Non-pigmented ciliary epithelial cell (primary cell): ENCODE measurements around the gene RASGRP1.

Source experiments
- DNase-seq: peaks from one replicate; pipeline ENCODE4 v3.0.0-alpha.2; 2010; ENCODE audit warnings: low read depth

The RASGRP1 gene

GRCh38 chr15:38535491-38536200 lies 29.0 kb downstream of the RASGRP1 start:
- DNase-seq: no peak

DNA sequence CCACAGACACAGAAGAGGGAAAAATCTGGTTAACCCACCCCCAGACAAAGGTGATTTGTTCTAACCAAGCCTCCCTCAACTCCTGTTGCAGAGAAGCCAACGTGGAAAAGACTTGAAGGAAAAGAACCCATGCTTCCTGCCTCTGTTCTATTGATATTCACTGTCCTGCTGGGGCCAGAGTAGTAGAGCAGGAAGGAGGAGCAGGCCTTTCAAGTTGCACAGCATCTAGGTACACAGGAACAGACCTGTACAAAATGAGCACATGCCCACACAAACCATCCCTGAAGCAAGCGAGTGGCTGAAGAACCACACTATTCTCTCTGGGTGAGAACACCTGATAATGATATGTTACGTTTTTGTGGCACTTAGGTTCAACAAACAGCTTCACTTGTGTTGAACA lies 29.9 kb downstream of the RASGRP1 start:
- DNase-seq: no peak

DNA sequence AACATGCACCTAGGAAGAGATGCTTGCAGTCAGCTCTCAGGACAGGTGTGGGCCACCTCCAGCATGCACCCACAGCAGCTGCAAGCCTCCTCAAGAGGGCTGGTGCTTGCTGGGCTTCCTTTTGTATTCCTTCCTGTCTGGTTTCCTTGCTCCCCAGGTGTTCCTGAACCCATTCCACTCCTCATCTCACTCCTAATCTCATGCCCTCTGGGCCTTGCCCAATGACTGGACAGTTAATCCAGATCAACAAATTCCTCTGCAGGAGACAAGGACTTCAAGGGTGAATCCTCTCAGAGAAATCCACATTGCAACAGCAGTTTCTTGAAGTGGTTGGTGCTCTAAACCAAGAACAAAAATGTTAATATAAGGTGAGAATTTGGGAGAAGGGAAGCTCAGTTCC lies 30.7 kb downstream of the RASGRP1 start:
- DNase-seq: no peak

DNA sequence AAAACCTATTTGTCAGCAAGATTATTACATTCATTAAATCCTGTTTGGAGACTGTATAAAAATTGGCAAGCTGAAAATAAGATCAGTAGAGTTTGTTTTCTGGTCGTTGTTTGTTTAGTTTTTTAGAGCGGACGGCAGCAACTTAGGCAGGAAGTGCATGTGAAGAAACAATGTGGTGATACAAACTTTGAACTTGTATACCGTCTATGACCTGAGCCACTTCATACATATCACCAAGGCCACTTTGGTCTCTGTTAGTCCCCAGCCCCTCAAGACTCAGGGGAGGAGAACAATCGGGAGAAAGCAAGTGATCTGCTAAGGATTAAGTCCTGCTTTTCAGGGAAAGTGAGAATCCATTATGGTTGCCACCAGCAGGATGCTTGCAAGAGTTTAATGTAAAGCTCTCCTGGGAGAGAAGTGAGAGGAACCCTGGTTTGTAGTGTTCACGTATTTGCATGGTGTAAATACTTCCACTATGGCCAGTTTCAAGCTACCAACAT lies 31.1 kb downstream of the RASGRP1 start:
- DNase-seq: no peak

GRCh38 chr15:38532728-38533127 lies 31.9 kb downstream of the RASGRP1 start:
- DNase-seq: no peak

GRCh38 chr15:38531509-38531908 lies 33.1 kb downstream of the RASGRP1 start:
- no peak for DNase-seq

DNA sequence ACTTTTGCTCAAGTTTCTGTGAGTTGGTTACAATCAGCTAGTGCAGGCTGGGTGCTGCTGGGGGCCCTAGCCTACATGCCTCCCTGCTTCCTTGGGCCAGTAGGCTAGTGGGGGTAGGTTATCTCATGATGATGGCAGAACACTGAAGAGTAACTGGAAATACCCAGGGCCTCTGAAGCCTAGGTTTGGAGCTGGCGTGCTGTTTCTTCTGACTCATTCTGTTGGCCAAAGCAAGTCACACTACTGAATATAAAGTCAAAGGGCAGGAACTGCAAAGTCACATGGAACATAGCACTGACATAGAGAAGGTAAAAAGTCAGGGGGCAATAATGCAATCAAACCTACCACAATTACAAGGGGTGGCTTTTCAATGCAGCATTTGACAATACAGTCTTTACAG lies 34.5 kb downstream of the RASGRP1 start:
- DNase-seq: no peak

- DNase-seq: no peak
Measured at GRCh38 chr15:38528294-38528693, 36.3 kb downstream of the RASGRP1 start.

- DNase-seq: no peak
Measured at GRCh38 chr15:38526158-38526557, 38.5 kb downstream of the RASGRP1 start.

GRCh38 chr15:38525489-38525888 lies 39.1 kb downstream of the RASGRP1 start:
- no peak for DNase-seq

- DNase-seq: no peak
Measured at GRCh38 chr15:38524156-38524555, 40.5 kb downstream of the RASGRP1 start.

GRCh38 chr15:38522922-38523321 lies 41.7 kb downstream of the RASGRP1 start:
- no peak for DNase-seq

DNA sequence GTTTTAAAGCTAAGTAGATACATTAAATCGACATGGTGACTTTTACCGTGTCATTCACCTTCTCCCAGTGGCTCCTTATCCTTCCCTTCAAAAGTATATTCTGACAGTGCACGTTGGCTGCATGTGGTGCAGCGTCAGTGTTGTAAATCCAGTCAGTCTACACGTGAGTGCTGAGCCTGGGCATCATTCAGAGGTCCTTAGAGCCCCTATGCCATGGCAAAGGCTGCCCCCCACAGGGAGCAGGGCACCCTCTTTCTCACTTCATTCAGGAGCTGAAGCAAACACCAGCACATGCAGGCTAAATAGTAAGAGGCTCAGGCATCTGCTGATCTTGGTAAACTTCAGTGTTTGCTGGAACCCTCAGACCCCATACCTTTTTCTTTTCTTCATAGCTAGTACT lies 43.3 kb downstream of the RASGRP1 start:
- no peak for DNase-seq

DNA sequence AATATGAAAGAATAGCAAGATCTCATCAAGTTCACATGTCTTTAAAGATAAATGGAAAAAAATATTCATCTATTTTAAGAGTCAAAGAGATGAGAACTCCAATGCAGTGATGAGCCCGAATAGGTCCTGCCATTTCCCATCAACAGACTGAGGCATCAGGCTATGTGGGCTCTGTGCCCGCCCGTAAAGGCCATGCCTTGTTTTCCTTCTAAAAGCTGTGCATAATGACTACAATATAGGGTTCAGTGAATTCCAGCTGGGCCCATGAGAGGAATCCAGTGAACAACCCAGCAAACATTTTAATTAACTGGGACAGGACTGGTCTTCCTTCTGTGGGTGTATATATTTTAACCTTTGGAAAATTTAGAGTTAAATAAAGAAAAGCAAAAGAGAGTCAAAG lies 44.6 kb downstream of the RASGRP1 start:
- DNase-seq: no peak

GRCh38 chr15:38518084-38518483 lies 46.5 kb downstream of the RASGRP1 start:
- no peak for DNase-seq

DNA sequence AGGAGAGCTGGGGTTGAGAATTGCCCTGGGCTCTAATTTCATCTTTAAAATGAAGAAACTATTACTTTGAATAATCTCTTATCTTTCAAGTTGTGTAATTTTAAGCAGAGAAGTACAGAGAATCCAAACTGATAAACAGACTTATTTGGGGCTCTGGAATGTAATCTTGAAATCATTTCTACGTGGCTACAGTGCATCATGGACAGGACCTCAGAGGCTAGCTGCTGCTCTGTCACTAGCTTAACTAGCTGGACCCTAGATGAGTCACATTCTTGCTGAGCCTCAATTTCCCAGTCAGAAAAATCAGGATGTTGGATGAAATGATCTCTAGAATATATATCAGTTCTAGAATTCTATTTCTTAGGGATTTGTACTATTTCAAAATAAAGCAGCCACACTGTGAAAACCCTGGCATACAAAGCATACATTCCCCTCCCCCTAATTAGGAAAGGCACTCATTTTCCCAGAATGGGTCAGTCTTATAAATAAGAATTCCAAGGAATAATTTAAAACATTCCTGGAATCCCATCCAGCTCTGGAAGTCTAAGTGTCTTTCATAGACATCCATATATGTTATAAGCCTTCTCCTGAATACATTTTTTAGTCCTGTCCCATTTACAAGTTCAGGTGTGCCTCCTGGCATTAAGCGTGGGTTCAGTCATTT lies 47.2 kb downstream of the RASGRP1 start:
- no peak for DNase-seq

DNA sequence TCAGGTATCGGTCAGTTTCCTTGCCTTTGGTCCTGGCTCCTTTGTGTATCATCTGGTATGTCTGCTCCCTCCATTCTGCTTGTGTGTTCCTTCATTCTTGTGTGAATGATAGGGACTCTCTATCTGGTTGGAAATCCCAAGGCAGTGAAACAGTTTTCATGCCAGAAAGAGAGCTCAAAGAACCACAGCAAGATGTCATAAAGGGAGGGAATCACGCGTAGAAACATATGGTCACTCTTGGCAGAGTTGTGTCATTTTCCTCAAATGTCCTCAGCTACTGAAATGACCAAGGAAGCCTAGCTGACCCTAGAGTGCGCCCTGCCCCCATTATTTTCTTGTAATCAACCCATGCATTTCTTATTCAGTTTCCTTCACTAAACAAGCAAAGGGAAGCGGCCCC lies 48.0 kb downstream of the RASGRP1 start:
- DNase-seq: no peak

GRCh38 chr15:38514601-38515000 lies 50.0 kb downstream of the RASGRP1 start:
- no peak for DNase-seq

GRCh38 chr15:38512901-38513300 lies 51.7 kb downstream of the RASGRP1 start:
- no peak for DNase-seq

DNA sequence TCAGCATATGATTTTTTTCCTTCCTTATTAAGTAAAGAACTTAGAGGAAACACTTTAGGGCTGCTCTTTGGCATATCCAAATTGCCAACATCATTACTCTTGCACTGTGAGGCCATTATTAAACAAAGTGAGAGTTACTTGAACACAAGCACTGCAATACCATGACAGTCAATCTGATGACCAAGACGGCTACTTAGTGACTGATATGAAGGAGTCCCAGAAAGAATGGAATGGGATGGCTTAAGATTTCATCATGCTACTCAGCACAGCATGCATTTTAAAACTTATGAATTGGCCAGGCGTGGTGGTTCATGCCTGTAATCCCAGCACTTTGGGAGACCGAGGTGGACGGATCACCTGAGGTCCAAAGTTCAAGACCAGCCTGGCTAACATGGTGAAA lies 55.5 kb downstream of the RASGRP1 start:
- no peak for DNase-seq

DNA sequence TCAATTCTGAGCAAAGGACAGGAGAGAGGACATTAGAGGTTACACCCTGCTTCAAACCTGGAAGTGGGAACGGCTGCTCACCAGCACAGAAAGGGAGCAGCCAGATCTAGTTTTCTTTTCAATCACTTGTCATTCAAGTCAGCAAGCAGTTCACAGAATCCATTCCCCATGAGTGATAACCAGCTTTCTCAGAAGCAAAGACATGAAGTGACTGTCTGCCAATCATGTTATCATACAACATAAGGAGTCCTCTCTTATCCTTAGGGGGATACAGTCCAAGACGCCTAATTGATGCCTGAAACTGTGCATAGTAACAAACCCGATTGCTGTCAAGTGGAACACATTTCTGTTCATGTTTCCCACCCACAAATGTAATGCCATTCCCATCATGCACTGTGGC lies 56.0 kb downstream of the RASGRP1 start:
- DNase-seq: no peak

DNA sequence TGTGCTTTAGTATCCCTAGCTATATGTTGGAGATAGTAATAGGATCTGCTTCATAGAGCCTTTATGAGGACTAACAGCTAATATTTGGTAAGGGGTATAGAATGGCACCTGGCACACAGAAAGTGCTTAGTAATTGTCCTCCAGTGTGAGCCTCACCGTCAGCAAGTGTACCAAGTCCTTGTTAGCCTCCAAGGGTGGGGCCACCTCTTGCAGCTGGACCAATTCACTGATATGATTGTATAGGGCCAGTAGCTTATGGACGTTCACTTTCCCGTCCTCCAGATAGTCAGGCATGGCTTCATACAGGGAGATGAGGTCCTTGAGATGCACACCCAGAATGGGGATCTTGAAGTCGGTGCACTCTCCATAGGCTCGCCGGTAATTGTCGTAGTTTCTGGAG lies 57.0 kb downstream of the RASGRP1 start:
- DNase-seq: no peak

DNA sequence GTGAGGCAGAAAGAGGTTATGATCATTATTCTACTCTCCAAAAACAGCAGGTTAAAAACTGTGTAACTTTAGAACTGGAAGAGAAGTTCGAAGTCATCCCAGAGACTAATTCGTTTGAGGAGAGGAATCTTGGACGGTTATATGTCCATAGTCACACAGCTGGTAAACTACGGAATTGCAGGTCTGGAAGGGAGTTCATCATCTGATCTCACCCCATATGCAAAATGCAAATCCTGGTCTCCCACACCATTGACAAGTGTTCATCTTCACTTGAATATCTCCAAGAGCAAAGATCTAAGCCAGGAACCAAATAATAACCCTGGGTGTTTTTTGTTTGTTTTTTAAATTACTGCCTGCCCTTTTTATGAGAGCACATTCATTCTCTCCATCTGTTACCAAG lies 57.6 kb downstream of the RASGRP1 start:
- DNase-seq: no peak
